ENCODE measurements around the gene ZNF488. TPM values are rescaled to one million over a fixed set of nuclear protein-coding genes. Genes with fewer than 3 reads are reported as not detected.

ZNF488 gene
- total and polyA plus RNA-seq, 9 donors, result 0.15 to 0.57 (median 0.25) TPM

- 77 to 81% (median 79%) methylated on average over 15 of the region's 15 CpGs for WGBS, 3 donors
- no peak for TF ChIP-seq CTCF (IDR thresholded peaks at IDR 0.05)
- no peak for TF ChIP-seq POLR2A (IDR thresholded peaks at IDR 0.05)
- TF ChIP-seq EP300 (IDR thresholded peaks at IDR 0.05), result no peak
- H3K4me3 ChIP-seq, result no peak overlapping the region
- no peaks in the 10 kb centered on the region for H3K4me1 ChIP-seq (ENCODE audit: insufficient read depth)
- no peaks in the 10 kb centered on the region for H3K27me3 ChIP-seq
- H3K27ac ChIP-seq, result no peak overlapping the region
- no peaks in the 10 kb centered on the region for H3K36me3 ChIP-seq
- intact Hi-C loops (cut with DNase I), result no loop called here
- H3K9me3 ChIP-seq, result no peaks in the 10 kb centered on the region
- no peak for DNase-seq
Observed at GRCh38 chr10:47336387-47337134, 47.5 kb downstream of the ZNF488 start.

- Histone ChIP-seq H3K4me3 (no peak overlapping the region), H3K27me3 (no peaks in the 10 kb centered on the region), H3K27ac (no peak overlapping the region), H3K4me1 (ENCODE audit: insufficient read depth) (no peaks in the 10 kb centered on the region), H3K9me3 (no peaks in the 10 kb centered on the region), H3K36me3 (no peaks in the 10 kb centered on the region)
- TF ChIP-seq CTCF (IDR thresholded peaks at IDR 0.05), result no peak
- no peak for TF ChIP-seq POLR2A (IDR thresholded peaks at IDR 0.05)
- TF ChIP-seq EP300 (IDR thresholded peaks at IDR 0.05), result no peak
- WGBS, 3 donors, result 85 to 92% (median 86%) methylated on average over 5 of the region's 5 CpGs
- DNase-seq, result no peak
- intact Hi-C loops (cut with DNase I), result no loop called here
Observed at GRCh38 chr10:47335906-47336305, 48.2 kb downstream of the ZNF488 start.

GRCh38 chr10:47334466-47335295 lies 49.4 kb downstream of the ZNF488 start:
- Histone ChIP-seq H3K9me3 (no peaks in the 10 kb centered on the region), H3K27ac (no peak overlapping the region), H3K4me1 (ENCODE audit: insufficient read depth) (no peaks in the 10 kb centered on the region), H3K36me3 (no peaks in the 10 kb centered on the region), H3K27me3 (no peaks in the 10 kb centered on the region), H3K4me3 (no peak overlapping the region)
- intact Hi-C loops (cut with DNase I), result no loop called here
- TF ChIP-seq CTCF (IDR thresholded peaks at IDR 0.05), result no peak
- TF ChIP-seq POLR2A (IDR thresholded peaks at IDR 0.05), result no peak
- TF ChIP-seq EP300 (IDR thresholded peaks at IDR 0.05), result no peak
- DNase-seq, result no peak
- 75 to 79% (median 77%) methylated on average over 8 of the region's 8 CpGs for WGBS, 3 donors

GRCh38 chr10:47333532-47333931 lies 50.6 kb downstream of the ZNF488 start:
- Histone ChIP-seq H3K27me3 (no peaks in the 10 kb centered on the region), H3K36me3 (no peaks in the 10 kb centered on the region), H3K27ac (no peak overlapping the region), H3K9me3 (no peaks in the 10 kb centered on the region), H3K4me1 (ENCODE audit: insufficient read depth) (no peaks in the 10 kb centered on the region), H3K4me3 (no peak overlapping the region)
- DNase-seq, result no peak
- WGBS, 3 donors, result 81 to 88% (median 87%) methylated on average over 6 of the region's 6 CpGs
- TF ChIP-seq CTCF (IDR thresholded peaks at IDR 0.05) (no peak), EP300 (IDR thresholded peaks at IDR 0.05) (no peak), POLR2A (IDR thresholded peaks at IDR 0.05) (no peak)
- intact Hi-C loops (cut with DNase I), result no loop called here

Data from ovary (tissue), 9 donors.